Heart right ventricle (tissue), 16 donors: Measurements from ENCODE around the gene GSK3A. TPM values are rescaled to one million over a fixed set of nuclear protein-coding genes. Genes with fewer than 3 reads are reported as not detected.

Experiments
- ATAC-seq, 8 donors: fragments of 200-7000 bp; cut with Tn5 transposase; one replicate each; pipeline ENCODE4 v1.9.1; 2020; ENCODE audit warnings: mild to moderate bottlenecking in 8 of 8, moderate library complexity in 8 of 8, moderate number of reproducible peaks in 1 of 8
- DNase-seq, 2 donors: peaks; one replicate each; pipeline ENCODE4 v3.0.0-alpha.2; 2020
- H3K27ac ChIP-seq, 10 donors: fragments of 200-600 bp; sonication (generic) in 2 of 10; one replicate each; pipeline versions ENCODE4 v1.5.0 to v1.8.0; 2020 to 2022; ENCODE audit warnings: mild to moderate bottlenecking in 3 of 10
- H3K27me3 ChIP-seq, 7 donors: fragments of 200-600 bp; one replicate each; pipeline ENCODE4 v1.8.0; 2021 to 2022; ENCODE audit warnings: mild to moderate bottlenecking in 2 of 7
- H3K36me3 ChIP-seq, 9 donors: fragments of 200-600 bp; sonication (generic) in 1 of 9; one replicate each; pipeline versions ENCODE4 v1.5.0 to v1.8.0; 2020 to 2022; ENCODE audit warnings: mild to moderate bottlenecking in 2 of 9
- H3K4me1 ChIP-seq, 9 donors: fragments of 200-600 bp; sonication (generic) in 1 of 9; one replicate each; pipeline versions ENCODE4 v1.5.0 to v1.8.0; 2020 to 2022; ENCODE audit warnings: mild to moderate bottlenecking in 4 of 9
- H3K4me3 ChIP-seq, 10 donors: fragments of 200-600 bp; sonication (generic) in 2 of 10; one replicate each; pipeline versions ENCODE4 v1.5.0 to v1.8.0; 2020 to 2022; ENCODE audit warnings: mild to moderate bottlenecking in 7 of 10, moderate library complexity in 2 of 10
- H3K9me3 ChIP-seq, 11 donors: fragments of 200-600 bp in 10 of 11; sonication (generic) in 2 of 11; one replicate each; pipeline versions ENCODE4 v1.5.0 to v1.8.0; 2013 to 2022; ENCODE audit warnings: mild to moderate bottlenecking in 2 of 11, control low read depth in 1 of 11, moderate library complexity in 1 of 11
- whole genome bisulfite sequencing, 2 donors: extraction: QIAGEN DNeasy Blood & Tissue Kit; methylation state at CpG; one replicate each; pipeline ENCODE4 v1.1.7; 2013; ENCODE audit warnings: inconsistent platforms in 1 of 2; 5-methylcytosine and 5-hydroxymethylcytosine counted together
- intact Hi-C, 10 donors: fragments of 100-400 bp; cut with DNase I; formaldehyde crosslinking; loops; one replicate each; pipeline versions ENCODE4 v1.11.1 to v1.14.2; 2022
- polyA plus RNA-seq, 2 donors: library from polyadenylated mRNA; stranded (reverse); fragments of 200-250 nt; gene quantifications; one replicate each; pipeline ENCODE4 v1.2.3, GENCODE V29; 2013
- total RNA-seq, 10 donors: library from RNA; stranded (reverse); fragmentation: NEBNext Ultra II Directional in 3 of 10; extraction: Animal tissue kit (Norgen Biotek cat#: 25700) in 3 of 10; gene quantifications; one replicate each; pipeline versions ENCODE4 v1.2.1 to v1.2.4, GENCODE V29; 2021 to 2023
- TF ChIP-seq, protein P1 (sequence below), 9 donors: fragments of 200-600 bp; sonication (generic) in 2 of 9; IDR thresholded peaks; one replicate each; pipeline versions ENCODE4 v1.5.0 to v1.8.0; 2021 to 2022; ENCODE audit warnings: antibody characterized with exemption in 9 of 9, mild to moderate bottlenecking in 5 of 9, moderate library complexity in 1 of 9
- donor health status: Arrhythmogenic right ventricular cardiomyopathy.
- donor health status: ischemic (EF 13 %, LVEDD 7.1; RV severe dilation, severe dysfunction).
- donor health status: healthy with polysubstance abuse.
- donor health status: DM: no; HTN: yes; CAD: no.
- donor health status: DM: no; HTN: no; CAD: no.
- donor health status: ischemic (EF 25% LVEDD 6.9; RV normal size, moderate dysfunction).
- donor health status: ischemic (EF 25% LVEDD 5.7; RV mildly dilated, moderate dysfunction).
- donor health status: healthy.
- donor health status: DM: yes; HTN: yes; CAD: no.
- donor health status: Ischemic cardiomyopathy.
- donor health status: ischemic (EF 35%, LVEDD 5.7; RV mildly dilated, moderate dysfunction).
- donor health status: nonischemic (EF 11% LVEDD 7.7; RV severe dilation, severe dysfunction).
- donor health status: DM: yes; HTN: yes; CAD: no.
- donor health status: PGD.
- donor health status: ischemic (EF 29% LVEDD 5.4; RV normal size, mild dysfunction).
- donor health status: nonischemic (EF 23%, LVEDD 6.1; RV moderate dilation, normal function).

The GSK3A gene
- total and polyA plus RNA-seq, 12 donors: 31.2 to 51.0 (median 36.4) TPM

DNA sequence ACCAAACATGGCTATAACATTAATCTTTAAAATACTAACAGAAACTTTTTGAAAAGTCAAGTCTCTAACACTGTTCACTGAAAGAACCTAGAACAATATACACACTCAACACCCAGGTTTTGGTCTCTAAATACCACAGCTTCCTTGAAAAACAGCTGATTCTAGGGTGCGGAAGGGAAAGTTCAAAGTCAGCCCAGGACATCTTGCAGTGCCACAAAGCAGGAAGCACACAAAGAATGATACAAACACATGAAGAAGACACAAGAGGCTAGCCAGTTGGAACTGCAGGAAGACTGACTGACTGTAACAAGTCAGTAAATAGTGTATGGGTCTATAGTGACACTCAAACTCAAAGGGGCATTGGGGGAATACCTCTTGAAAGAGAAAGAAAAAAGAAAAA lies 29.5 kb downstream of the GSK3A start:
- TF ChIP-seq, protein P1, sequence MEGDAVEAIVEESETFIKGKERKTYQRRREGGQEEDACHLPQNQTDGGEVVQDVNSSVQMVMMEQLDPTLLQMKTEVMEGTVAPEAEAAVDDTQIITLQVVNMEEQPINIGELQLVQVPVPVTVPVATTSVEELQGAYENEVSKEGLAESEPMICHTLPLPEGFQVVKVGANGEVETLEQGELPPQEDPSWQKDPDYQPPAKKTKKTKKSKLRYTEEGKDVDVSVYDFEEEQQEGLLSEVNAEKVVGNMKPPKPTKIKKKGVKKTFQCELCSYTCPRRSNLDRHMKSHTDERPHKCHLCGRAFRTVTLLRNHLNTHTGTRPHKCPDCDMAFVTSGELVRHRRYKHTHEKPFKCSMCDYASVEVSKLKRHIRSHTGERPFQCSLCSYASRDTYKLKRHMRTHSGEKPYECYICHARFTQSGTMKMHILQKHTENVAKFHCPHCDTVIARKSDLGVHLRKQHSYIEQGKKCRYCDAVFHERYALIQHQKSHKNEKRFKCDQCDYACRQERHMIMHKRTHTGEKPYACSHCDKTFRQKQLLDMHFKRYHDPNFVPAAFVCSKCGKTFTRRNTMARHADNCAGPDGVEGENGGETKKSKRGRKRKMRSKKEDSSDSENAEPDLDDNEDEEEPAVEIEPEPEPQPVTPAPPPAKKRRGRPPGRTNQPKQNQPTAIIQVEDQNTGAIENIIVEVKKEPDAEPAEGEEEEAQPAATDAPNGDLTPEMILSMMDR (IDR thresholded peaks at IDR 0.05): no peak
- Histone ChIP-seq H3K9me3 (no peaks in the 10 kb centered on the region), H3K27ac (peak overlapping the region in 1 of 10 donors; percentile 58), H3K27me3 (no peaks in the 10 kb centered on the region), H3K4me3 (no peak overlapping the region), H3K36me3 (peaks cover 5 to 78% (median 38%) of the 10 kb centered on the region in 9 donors), H3K4me1 (peaks cover 0 to 68% (median 14%) of the 10 kb centered on the region in 9 donors)
- ATAC-seq: no peak
- no peak for DNase-seq
- intact Hi-C loops: no loop called here
- WGBS, 2 donors: 88 to 95% methylated on average over 1 of the region's 1 CpG

DNA sequence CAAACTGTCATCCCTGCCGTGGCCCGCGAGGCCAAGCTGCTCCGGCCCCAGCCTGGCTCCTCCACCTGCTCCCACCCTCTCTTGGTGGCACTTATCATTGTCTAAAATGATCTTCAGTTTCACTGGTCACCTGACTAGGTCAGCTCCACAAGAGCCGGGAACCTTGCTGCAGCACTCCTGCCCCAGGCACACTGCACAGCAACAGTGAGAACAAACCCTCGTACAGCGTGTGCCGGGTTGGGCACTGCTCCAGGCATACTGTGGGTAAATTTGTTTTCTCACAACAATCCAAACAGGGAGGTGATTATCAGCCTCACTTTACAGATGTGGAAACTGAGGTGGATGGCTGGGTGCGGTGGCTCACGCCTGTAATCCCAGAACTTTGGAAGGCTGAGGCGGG lies 33.8 kb downstream of the GSK3A start:
- peaks cover 0 to 58% (median 0%) of the 10 kb centered on the region in 9 donors for H3K4me1 ChIP-seq
- ATAC-seq: peak in 1 of 8 donors; percentile 20
- peaks cover under 1 to 99% (median 35%) of the 10 kb centered on the region in 9 donors for H3K36me3 ChIP-seq
- intact Hi-C loops: no loop called here
- no peak for DNase-seq
- H3K4me3 ChIP-seq: no peak overlapping the region
- no peaks in the 10 kb centered on the region for H3K9me3 ChIP-seq
- H3K27ac ChIP-seq: peak overlapping the region in 1 of 10 donors; percentile 79
- no peaks in the 10 kb centered on the region for H3K27me3 ChIP-seq
- TF ChIP-seq, protein P1 (IDR thresholded peaks at IDR 0.05): no peak
- 80 to 89% methylated on average over 11 of the region's 11 CpGs for WGBS, 2 donors

DNA sequence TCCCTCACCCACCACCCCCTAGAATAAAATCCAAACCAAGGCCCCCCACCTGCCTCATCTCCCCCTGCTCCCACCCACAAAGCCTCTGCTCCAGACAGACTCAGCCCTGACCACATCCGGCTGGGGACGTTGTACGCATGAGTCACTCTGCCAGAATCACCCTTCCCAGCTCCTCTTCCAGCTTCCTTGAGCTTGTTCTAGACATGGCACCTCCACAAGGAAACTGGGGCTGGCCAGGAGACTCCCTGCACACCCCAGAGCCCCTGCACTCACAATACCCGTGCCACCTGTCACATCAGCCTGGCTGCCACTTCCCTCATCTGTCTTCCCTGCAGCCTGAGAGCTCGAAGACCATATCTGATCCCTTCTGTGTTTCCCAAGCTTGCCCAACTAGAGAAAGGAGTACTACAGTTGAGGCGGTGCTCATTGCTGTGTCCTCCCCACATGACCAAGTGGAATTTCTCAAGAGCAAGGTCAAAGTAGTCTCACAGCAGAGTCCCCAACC lies 34.6 kb downstream of the GSK3A start:
- DNase-seq (no peak), ATAC-seq (peak in 1 of 8 donors; percentile 29)
- Histone ChIP-seq H3K4me3 (no peak overlapping the region), H3K9me3 (no peaks in the 10 kb centered on the region), H3K27me3 (no peaks in the 10 kb centered on the region), H3K27ac (peak overlapping the region in 1 of 10 donors; percentile 79), H3K4me1 (peaks cover 0 to 58% (median 0%) of the 10 kb centered on the region in 9 donors), H3K36me3 (peaks cover 0 to 99% (median 35%) of the 10 kb centered on the region in 9 donors)
- intact Hi-C loops: no loop called here
- TF ChIP-seq, protein P1 (IDR thresholded peaks at IDR 0.05): no peak
- 83 to 85% methylated on average over 6 of the region's 6 CpGs for WGBS, 2 donors

DNA sequence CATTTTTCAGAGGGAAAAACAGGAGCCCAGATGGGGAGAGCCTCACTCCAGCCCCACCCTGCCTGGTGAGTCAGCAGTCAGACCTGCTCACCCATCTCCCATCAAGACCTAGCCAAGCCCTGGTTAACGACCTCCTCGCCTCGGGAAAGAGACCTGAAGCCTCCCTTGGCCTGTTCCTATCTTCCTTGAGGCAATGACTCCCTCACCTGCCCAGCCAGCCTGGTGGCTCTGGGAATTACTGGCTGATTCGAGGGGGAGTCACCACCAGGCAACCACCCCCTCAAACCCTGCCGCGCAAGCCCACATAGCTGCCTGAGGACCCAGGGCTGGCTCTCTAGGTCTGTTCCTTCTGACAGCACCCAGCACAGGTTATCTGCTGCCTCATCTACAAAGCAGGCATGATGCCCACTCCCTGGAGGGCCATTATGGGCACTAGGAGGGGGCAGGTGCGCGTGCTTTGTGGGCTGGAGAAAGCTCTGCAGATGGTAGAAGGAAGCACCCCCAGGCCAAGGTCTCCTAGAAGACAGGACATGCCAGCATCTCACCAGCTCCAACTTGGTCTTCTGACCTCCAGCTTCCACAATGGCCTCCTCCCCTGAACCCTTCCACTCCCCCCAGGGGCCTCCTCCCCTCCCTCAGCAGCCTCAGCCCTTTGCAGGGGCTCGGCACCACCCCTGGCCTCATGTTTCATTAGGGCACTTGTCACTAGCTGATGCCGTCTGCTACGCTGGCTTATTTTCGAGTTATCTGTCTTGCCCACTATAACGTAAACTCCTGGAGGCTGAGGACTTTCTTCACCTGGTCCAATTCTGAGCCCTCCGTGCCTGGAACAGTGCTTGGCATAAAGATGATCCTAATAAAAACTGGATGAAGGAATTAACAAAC lies 35.3 kb downstream of the GSK3A start:
- H3K27ac ChIP-seq: peak overlapping the region in 1 of 10 donors; percentile 79
- ATAC-seq (no peak), DNase-seq (no peak)
- intact Hi-C loops: no loop called here
- TF ChIP-seq, protein P1 (IDR thresholded peaks at IDR 0.05): no peak
- H3K4me3 ChIP-seq: no peak overlapping the region
- H3K36me3 ChIP-seq: peaks cover 0 to 99% (median 30%) of the 10 kb centered on the region in 9 donors
- WGBS, 2 donors: 93% methylated on average over 14 of the region's 14 CpGs
- H3K4me1 ChIP-seq: peaks cover 0 to 58% (median 0%) of the 10 kb centered on the region in 9 donors
- no peaks in the 10 kb centered on the region for H3K27me3 ChIP-seq
- H3K9me3 ChIP-seq: no peaks in the 10 kb centered on the region
